Muscle of arm (tissue), 14 donors: ENCODE measurements around the gene UBE2N. TPM values are rescaled to one million over a fixed set of nuclear protein-coding genes. Genes with fewer than 3 reads are reported as not detected.

Experiments
- DNase-seq: peaks from one replicate; pipeline ENCODE4 v3.0.0-alpha.2; 2013
- long read RNA-seq, 11 donors: transcript quantifications; one replicate each; lab custom pipeline, GENCODE V29; 2026
- polyA plus RNA-seq, 12 donors: library from polyadenylated mRNA; unstranded; fragments of 120-200 nt; gene quantifications; one replicate each; pipeline ENCODE4 v1.2.1, GENCODE V29; 2013; ENCODE audit not compliant: insufficient read length in 12 of 12

UBE2N gene
- 100 to 1,000 TPM in 8 of 12 donors, 10 to 100 TPM in 3, not detected in 1; 84.9 to 128 (median 106) TPM for polyA plus RNA-seq
- long read RNA-seq, donor 1, full-length matches to known transcripts, result 49 of 56 reads
- long read RNA-seq, donor 1, partial matches to known transcripts, result 7 of 56 reads
- long read RNA-seq, donor 1, other reads (novel, unspliced or antisense), result 0 of 56 reads
- long read RNA-seq, donor 2, full-length matches to known transcripts, result 55 of 66 reads
- long read RNA-seq, donor 2, partial matches to known transcripts, result 11 of 66 reads
- long read RNA-seq, donor 2, other reads (novel, unspliced or antisense), result 0 of 66 reads
- long read RNA-seq, donor 3, full-length matches to known transcripts, result 13 of 13 reads
- long read RNA-seq, donor 3, partial matches to known transcripts, result 0 of 13 reads
- long read RNA-seq, donor 3, other reads (novel, unspliced or antisense), result 0 of 13 reads
- long read RNA-seq, donor 4, full-length matches to known transcripts, result 6 of 6 reads
- long read RNA-seq, donor 4, partial matches to known transcripts, result 0 of 6 reads
- long read RNA-seq, donor 4, other reads (novel, unspliced or antisense), result 0 of 6 reads
- long read RNA-seq, donor 5, result 0 reads
- long read RNA-seq, donor 6, full-length matches to known transcripts, result 20 of 20 reads
- long read RNA-seq, donor 6, partial matches to known transcripts, result 0 of 20 reads
- long read RNA-seq, donor 6, other reads (novel, unspliced or antisense), result 0 of 20 reads
- long read RNA-seq, donor 7, full-length matches to known transcripts, result 23 of 23 reads
- long read RNA-seq, donor 7, partial matches to known transcripts, result 0 of 23 reads
- long read RNA-seq, donor 7, other reads (novel, unspliced or antisense), result 0 of 23 reads
- long read RNA-seq, donor 8, full-length matches to known transcripts, result 50 of 50 reads
- long read RNA-seq, donor 8, partial matches to known transcripts, result 0 of 50 reads
- long read RNA-seq, donor 8, other reads (novel, unspliced or antisense), result 0 of 50 reads
- long read RNA-seq, donor 9, full-length matches to known transcripts, result 24 of 31 reads
- long read RNA-seq, donor 9, partial matches to known transcripts, result 7 of 31 reads
- long read RNA-seq, donor 9, other reads (novel, unspliced or antisense), result 0 of 31 reads
- long read RNA-seq, donor 10, full-length matches to known transcripts, result 26 of 26 reads
- long read RNA-seq, donor 10, partial matches to known transcripts, result 0 of 26 reads
- long read RNA-seq, donor 10, other reads (novel, unspliced or antisense), result 0 of 26 reads
- long read RNA-seq, donor 11, full-length matches to known transcripts, result 63 of 63 reads
- long read RNA-seq, donor 11, partial matches to known transcripts, result 0 of 63 reads
- long read RNA-seq, donor 11, other reads (novel, unspliced or antisense), result 0 of 63 reads

- peak; percentile 93 for DNase-seq
These were observed at the start of gene UBE2N for GRCh38 chr12:93441617-93442410. UBE2N (minus strand) TSS chr12:93441947; CDS start chr12:93441884, 63 bp downstream.

GRCh38 chr12:93484315-93484981, 42.7 kb upstream of the UBE2N start:
- no peak for DNase-seq

- no peak for DNase-seq
These were observed 41.5 kb upstream of the UBE2N start for GRCh38 chr12:93483151-93483807.

GRCh38 chr12:93482721-93483120, 41.0 kb upstream of the UBE2N start:
- DNase-seq, result no peak

- DNase-seq, result no peak
These were observed 34.8 kb upstream of the UBE2N start for GRCh38 chr12:93476555-93476954.

GRCh38 chr12:93469386-93469785, 27.6 kb upstream of the UBE2N start:
- DNase-seq, result no peak

- DNase-seq, result no peak
These were observed 26.2 kb upstream of the UBE2N start for GRCh38 chr12:93468008-93468371.

- peak; percentile 95 for DNase-seq
These were observed 25.7 kb upstream of the UBE2N start, which contains the start of gene MRPL42 for GRCh38 chr12:93467351-93468007. MRPL42 (plus strand) TSS chr12:93467514; CDS start chr12:93469286, 1,772 bp downstream.

GRCh38 chr12:93466625-93467350, 25.0 kb upstream of the UBE2N start:
- peak; percentile 4 for DNase-seq

- no peak for DNase-seq
These were observed 24.1 kb upstream of the UBE2N start for GRCh38 chr12:93465841-93466240.

GRCh38 chr12:93461503-93461902, 19.8 kb upstream of the UBE2N start:
- no peak for DNase-seq

GRCh38 chr12:93460902-93461301, 19.2 kb upstream of the UBE2N start:
- no peak for DNase-seq

- no peak for DNase-seq
These were observed 18.3 kb upstream of the UBE2N start for GRCh38 chr12:93460003-93460402.

GRCh38 chr12:93459097-93459496, 17.4 kb upstream of the UBE2N start:
- DNase-seq, result no peak

GRCh38 chr12:93456077-93456476, 14.3 kb upstream of the UBE2N start:
- DNase-seq, result no peak

GRCh38 chr12:93453633-93454032, 11.9 kb upstream of the UBE2N start:
- no peak for DNase-seq

GRCh38 chr12:93451423-93452158, 9.8 kb upstream of the UBE2N start:
- no peak for DNase-seq

GRCh38 chr12:93449277-93449676, 7.5 kb upstream of the UBE2N start:
- DNase-seq, result no peak
